CD4-positive, alpha-beta T cell treated with Interleukin-2 at 100 ng/mL for 4 hours (primary cell): ENCODE measurements around the gene CASP14.
A peak's percentile ranks its signal among the peaks of the same experiment; 100 is the strongest.
"Not testable (repeated sequence)": the region's sequence is repeated elsewhere in the genome, so short reads cannot be mapped to it uniquely, and the experiment has no call there.

ENCODE experiments used
- DNase-seq: peaks from one replicate; pipeline ENCODE4 v3.0.0-alpha.2; 2020; ENCODE audit warnings: low spot score

CASP14 gene

GRCh38 chr19:15072930-15073647 is 23.8 kb downstream of the CASP14 start:
- no peak for DNase-seq

- DNase-seq: no peak
Observed at GRCh38 chr19:15074371-15074770, 25.1 kb downstream of the CASP14 start.

- no peak for DNase-seq
Observed at GRCh38 chr19:15075806-15076205, 26.5 kb downstream of the CASP14 start.

- DNase-seq: not testable (repeated sequence)
Observed at GRCh38 chr19:15080002-15080401, 30.7 kb downstream of the CASP14 start.

GRCh38 chr19:15081911-15082310 is 32.6 kb downstream of the CASP14 start, which contains the start of gene OR1I1:
Gene OR1I1 (plus strand): TSS chr19:15082211. CDS start chr19:15087066, 4,855 bp downstream.
- DNase-seq: no peak

- DNase-seq: no peak
Observed at GRCh38 chr19:15087182-15087581, 37.9 kb downstream of the CASP14 start.

- peak; percentile 78 for DNase-seq
Observed at GRCh38 chr19:15091918-15092753, 42.9 kb downstream of the CASP14 start.

- DNase-seq: no peak
Observed at GRCh38 chr19:15093001-15093400, 43.7 kb downstream of the CASP14 start.

GRCh38 chr19:15096223-15096622 is 46.9 kb downstream of the CASP14 start:
- DNase-seq: no peak

GRCh38 chr19:15097980-15098379 is 48.7 kb downstream of the CASP14 start:
- DNase-seq: not testable (repeated sequence)

- DNase-seq: no peak
Observed at GRCh38 chr19:15098460-15098859, 49.2 kb downstream of the CASP14 start.

GRCh38 chr19:15099017-15099582 is 49.8 kb downstream of the CASP14 start:
- no peak for DNase-seq

- peak; percentile 57 for DNase-seq
Observed at GRCh38 chr19:15101479-15102082, 52.3 kb downstream of the CASP14 start.

GRCh38 chr19:15104003-15104402 is 54.7 kb downstream of the CASP14 start:
- no peak for DNase-seq

GRCh38 chr19:15104411-15104810 is 55.1 kb downstream of the CASP14 start:
- no peak for DNase-seq

GRCh38 chr19:15105044-15105443 is 55.8 kb downstream of the CASP14 start:
- no peak for DNase-seq

GRCh38 chr19:15107061-15108010 is 58.1 kb downstream of the CASP14 start, which contains the start of gene SYDE1:
Gene SYDE1 (plus strand): TSS chr19:15107401. CDS start chr19:15107434, 33 bp downstream.
- DNase-seq: no peak
